ENCODE data around the gene STK11. TPM values are rescaled to one million over a fixed set of nuclear protein-coding genes. Genes with fewer than 3 reads are reported as not detected.

STK11 gene
- polyA plus RNA-seq, 3 donors: 57.3 to 65.3 (median 60.8) TPM

GRCh38 chr19:1248139-1248785, 42.7 kb downstream of the STK11 start, which contains the start of gene MIDN:
TSS of gene MIDN (plus strand) at chr19:1248583. CDS start at chr19:1250297, 1,714 bp downstream.
- no peak for DNase-seq

GRCh38 chr19:1248786-1249297, 43.3 kb downstream of the STK11 start:
- DNase-seq: no peak

DNA sequence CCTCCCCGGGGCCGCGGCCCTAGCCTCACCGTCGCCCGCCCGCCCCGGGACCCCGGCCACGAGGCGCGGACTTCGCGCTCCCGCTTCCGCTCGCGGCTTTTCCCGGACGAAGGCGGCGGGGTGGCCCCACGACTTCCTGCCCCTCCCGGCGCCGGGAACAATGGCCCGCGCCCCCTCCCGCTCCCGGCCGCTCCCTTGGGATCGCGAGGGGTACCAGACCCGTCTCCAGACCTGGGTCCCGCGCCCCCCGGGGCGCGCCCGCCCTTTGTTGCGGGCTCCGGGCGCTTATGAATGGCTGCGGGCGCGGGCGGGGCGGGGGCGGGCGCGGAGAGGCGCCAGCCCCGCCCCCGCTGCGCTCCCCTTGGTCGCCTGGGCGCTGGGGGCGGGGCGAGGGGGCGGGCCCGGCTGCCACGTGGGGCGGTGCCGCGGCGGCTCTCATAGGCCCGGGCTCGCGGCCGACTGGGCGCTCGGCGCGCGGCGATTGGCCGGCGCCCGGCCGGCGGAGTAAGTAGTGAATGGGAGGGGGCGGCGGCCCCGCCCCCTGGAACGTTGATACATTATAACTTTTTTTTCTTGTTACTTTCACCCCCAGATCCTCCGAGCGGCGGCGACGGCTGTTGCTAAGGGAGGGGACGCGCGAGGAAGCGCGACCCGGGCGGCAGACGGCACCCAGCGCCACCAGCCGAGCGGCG, 43.9 kb downstream of the STK11 start:
- DNase-seq: peak; percentile 97

DNA sequence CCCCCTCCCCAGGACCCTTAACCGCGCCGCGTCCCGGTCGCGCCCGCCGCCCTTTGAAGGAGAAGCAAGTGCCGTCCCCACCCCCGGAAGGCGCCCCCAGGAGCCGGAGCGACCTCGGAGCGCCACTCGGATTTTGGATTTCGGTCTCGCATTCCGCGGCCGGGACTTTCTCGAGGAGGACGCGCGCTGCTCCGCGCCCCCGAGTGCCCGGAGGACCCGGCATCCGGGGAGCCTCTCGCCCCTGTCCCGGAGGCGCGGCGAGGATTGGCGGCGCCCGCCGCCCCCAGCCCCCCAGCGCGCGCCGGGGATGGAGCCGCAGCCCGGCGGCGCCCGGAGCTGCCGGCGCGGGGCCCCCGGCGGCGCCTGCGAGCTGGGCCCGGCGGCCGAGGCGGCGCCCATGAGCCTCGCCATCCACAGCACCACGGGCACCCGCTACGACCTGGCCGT, 44.4 kb downstream of the STK11 start:
- no peak for DNase-seq

DNA sequence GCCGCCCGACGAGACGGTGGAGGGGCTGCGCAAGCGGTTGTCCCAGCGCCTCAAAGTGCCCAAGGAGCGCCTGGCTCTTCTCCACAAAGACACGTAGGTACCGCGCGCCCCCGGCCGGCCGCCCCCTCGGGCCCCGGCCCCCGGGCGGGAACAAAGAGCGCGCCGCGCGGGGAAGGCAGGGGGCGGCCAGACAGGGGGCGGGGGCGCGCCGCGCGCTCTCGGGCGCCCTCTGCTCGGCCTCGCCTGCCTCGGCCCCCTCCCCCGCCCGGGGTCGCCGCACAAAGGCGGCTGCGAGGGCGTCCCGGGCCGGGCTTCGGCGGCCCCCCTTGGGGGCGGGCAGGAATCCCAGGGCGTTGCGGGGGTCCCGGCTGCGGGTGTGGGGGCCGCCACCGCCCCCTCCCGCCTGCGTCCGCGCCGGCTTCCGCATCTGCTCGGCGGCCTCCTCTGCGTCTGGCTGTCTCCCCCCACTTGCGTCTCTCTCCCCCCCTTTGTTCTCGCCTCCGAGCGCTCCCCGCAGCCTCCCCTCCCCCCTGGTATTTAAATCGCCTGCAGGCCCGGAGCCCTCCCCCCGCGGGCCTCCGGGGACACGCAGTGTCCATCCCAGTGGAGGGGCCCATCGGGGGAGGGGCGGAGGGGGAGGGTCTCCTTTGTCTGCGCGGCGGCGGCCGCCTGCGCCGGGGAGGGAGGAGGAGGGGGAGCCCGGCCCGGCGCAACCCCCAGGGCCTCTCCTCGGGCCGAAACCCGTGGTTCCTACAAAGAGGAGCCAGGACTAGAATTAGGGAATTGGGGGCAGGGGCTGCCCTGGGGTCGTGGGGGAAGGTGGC, 45.1 kb downstream of the STK11 start:
- DNase-seq: no peak

GRCh38 chr19:1251330-1252220, 46.0 kb downstream of the STK11 start:
- DNase-seq: no peak

DNA sequence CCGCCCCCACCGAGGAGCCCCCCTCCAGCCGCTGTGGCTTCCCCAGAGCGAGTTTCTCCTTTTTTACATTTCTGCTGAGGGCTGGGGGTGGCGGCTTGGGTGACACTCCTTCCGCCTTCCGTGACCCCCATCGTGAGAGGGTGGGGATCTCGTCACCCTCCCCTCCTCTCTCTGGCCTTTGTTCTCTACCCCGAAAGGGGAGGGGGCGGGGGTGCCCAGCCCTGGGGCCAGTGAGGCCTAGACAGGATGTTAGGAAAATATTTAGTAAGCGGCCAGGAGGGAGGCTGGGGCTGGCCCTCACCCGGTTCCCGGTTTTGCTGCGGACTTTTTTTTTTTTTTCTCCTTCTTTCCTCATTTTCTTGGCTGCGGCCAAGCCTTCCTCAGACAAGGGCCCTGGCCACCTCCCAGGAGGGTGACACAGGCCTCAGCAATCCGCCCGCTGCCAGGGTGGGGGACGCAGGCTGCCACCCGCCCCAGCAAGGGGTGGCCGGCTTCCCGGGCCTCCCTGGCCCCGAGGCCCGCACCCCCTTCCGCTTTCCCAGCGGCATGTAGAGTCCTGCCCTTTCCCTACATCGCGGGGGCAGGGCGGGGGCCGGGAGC, 46.7 kb downstream of the STK11 start:
- DNase-seq: no peak

- no peak for DNase-seq
Measured at GRCh38 chr19:1252821-1253513, 47.4 kb downstream of the STK11 start.

- no peak for DNase-seq
Measured at GRCh38 chr19:1253514-1254080, 48.0 kb downstream of the STK11 start.

- no peak for DNase-seq
Measured at GRCh38 chr19:1254081-1254527, 48.5 kb downstream of the STK11 start.

DNA sequence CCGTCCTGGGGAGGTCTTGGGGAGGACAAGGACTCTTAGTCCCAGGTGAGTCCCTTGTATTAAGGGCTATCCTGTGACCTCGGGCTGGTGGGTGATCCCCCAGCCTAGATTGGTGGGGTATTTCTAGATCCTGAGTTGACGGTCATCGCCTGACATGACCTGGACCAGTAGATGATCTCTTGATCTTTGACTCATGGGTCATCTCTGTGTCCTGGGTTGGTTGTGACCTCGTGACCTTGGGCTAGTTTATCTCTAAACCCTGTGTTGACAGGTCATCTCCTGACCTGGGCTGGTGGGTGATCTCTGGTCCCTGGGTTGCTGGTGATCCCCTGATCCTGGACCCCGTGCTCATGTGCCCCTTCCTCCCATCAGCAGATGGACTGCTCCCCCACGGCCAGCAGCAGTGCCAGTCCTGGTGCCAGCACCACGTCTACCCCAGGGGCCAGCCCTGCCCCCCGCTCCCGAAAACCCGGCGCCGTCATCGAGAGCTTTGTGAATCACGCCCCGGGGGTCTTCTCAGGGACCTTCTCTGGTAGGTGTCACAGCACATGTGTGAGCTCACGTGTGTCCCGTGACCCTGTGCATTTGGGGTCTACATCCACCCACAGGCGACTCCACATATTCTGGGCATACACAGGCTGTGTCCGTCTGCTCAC, 49.1 kb downstream of the STK11 start:
- DNase-seq: no peak

- DNase-seq: no peak
Measured at GRCh38 chr19:1255186-1256161, 49.9 kb downstream of the STK11 start.

GRCh38 chr19:1256646-1257474, 51.3 kb downstream of the STK11 start:
- DNase-seq: no peak

GRCh38 chr19:1257475-1258162, 52.0 kb downstream of the STK11 start:
- DNase-seq: no peak

- no peak for DNase-seq
Measured at GRCh38 chr19:1258163-1258492, 52.5 kb downstream of the STK11 start.

- DNase-seq: no peak
Measured at GRCh38 chr19:1258707-1259205, 53.2 kb downstream of the STK11 start.

Measured in renal pelvis (tissue), 4 donors.